GM21381 (cell line): ENCODE results near the gene CIB1.

Experiments
- ATAC-seq: cut with Tn5 transposase; IDR thresholded peaks from one replicate; pipeline ENCODE4 v1.9.1; 2021; ENCODE audit warnings: mild to moderate bottlenecking, moderate library complexity; ENCODE audit not compliant: unreplicated experiment

CIB1 gene

DNA sequence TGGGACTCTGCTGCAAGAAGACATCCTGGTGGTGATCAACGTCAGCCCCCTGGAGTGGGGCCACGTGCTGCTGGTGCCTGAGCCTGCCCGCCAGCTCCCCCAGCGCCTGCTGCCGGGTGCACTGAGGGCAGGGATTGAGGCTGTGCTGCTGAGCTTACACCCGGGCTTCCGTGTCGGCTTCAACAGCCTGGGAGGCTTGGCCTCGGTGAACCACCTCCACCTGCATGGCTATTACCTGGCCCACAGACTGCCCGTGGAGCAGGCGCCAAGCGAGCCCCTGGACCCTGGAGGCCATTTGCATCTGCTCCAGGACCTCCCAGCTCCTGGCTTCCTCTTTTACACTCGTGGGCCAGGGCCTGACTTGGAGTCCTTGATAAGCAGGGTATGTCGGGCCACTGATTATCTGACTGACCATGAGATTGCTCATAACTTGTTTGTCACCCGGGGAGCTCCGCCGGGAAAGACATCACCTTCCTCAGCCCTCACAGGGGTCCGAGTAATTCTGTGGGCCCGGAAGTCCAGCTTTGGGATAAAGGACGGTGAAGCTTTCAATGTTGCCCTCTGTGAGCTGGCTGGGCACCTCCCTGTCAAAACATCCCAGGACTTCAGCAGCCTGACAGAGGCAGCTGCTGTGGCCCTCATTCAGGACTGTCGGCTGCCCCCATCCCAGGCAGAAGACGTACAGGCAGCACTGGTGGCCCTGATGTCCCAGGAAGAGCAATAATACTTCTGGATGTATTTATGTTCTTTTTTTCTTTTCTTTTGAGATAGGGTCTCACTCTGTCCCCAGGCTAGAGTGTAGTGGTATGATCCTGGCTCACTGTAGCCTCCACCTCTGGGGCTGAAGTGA is 7.8 kb upstream of the CIB1 start:
- no peak for ATAC-seq

- no peak for ATAC-seq
These were observed 7.1 kb upstream of the CIB1 start for GRCh38 chr15:90240856-90241255.

- ATAC-seq, result no peak
These were observed 5.6 kb upstream of the CIB1 start for GRCh38 chr15:90239371-90239770.

DNA sequence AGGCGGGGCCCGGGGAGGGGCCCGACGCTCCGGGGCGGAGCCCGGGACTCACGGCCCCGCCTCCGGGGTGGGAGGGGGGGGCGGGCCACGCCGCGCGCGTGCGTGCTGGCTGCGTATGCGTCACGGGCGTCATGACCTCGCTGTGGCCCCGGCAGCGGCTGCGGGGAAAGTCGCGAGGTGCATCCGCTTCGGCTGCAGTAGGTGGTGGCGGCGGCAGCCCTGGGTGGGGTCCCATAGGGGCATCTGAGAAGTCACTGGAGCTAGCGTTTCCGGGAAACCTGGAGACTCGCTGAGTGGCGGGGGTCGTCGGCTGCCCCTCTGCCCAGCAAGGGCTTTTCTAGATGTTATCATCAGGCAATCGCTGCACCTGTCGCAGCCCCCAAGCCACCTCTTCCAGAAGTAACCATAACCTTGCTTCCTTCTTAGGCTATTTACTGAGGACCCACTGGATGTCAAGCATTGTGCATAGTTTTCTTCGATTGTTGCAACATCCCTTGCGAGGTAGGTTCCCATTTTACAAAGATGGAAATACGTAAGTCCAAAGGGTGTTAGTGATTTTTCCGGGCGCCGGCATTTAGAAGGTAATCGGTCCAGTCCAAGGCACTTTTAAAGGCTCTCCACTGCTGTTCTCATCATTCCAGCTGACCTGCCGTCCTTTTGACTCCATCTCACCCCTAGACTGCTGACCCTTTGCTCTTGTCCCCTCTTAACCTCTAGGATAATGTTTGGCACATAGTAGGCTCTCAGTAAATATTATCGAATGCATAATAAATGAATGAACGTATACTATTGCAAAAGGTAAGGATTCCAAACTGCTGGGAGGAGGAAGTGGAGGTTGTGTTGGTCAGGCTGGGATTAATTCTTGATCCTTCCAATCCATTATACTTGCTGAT is 601 bp upstream of the CIB1 start, which contains the start of gene GDPGP1:
Gene GDPGP1 (plus strand): TSS at position 114 of the 893 bp plus-strand sequence. CDS start 6,700 bp downstream, outside the sequence.
- peak; percentile 55 for ATAC-seq

DNA sequence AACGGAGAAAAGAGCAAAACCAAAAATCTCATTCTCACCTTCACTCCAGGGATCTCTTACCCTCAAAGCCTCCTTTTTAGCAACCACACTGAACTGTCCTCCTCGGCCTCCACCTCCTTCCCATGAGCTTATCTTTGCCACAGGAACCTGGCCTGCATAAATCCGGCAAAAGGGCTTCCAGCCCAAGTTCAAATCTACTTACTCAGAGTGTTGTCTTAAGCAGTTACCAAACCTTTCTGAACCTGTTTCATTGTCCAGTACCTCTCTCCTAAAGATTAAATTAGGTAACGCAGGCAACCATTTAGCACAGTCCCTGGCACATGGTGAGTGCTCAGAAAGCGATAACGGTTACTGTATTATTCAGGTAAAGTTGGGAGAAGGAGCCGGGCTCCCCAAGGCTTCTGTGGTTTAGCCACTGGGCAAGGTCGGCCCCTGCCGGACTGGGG is 777 bp downstream of the CIB1 start:
- no peak for ATAC-seq

DNA sequence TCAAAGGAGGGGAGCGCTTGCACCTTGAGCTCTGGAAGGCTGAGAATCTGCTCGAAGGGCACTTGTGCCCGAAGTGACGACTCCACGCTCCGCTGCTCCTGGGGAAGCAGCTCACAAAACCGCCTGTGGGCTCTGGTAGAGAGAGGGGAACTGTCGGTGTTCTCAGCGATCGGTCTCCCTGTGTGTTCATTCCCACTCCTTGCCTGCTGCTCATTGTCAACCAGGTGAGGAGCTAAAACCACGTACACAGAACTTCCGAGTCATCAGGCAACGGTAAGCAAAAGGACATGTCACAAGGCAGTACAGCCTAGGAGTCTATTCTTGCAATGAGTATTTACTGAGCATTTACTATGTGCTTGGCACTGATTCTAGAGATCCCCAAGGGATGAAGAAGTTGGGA is 1.5 kb downstream of the CIB1 start:
- no peak for ATAC-seq

DNA sequence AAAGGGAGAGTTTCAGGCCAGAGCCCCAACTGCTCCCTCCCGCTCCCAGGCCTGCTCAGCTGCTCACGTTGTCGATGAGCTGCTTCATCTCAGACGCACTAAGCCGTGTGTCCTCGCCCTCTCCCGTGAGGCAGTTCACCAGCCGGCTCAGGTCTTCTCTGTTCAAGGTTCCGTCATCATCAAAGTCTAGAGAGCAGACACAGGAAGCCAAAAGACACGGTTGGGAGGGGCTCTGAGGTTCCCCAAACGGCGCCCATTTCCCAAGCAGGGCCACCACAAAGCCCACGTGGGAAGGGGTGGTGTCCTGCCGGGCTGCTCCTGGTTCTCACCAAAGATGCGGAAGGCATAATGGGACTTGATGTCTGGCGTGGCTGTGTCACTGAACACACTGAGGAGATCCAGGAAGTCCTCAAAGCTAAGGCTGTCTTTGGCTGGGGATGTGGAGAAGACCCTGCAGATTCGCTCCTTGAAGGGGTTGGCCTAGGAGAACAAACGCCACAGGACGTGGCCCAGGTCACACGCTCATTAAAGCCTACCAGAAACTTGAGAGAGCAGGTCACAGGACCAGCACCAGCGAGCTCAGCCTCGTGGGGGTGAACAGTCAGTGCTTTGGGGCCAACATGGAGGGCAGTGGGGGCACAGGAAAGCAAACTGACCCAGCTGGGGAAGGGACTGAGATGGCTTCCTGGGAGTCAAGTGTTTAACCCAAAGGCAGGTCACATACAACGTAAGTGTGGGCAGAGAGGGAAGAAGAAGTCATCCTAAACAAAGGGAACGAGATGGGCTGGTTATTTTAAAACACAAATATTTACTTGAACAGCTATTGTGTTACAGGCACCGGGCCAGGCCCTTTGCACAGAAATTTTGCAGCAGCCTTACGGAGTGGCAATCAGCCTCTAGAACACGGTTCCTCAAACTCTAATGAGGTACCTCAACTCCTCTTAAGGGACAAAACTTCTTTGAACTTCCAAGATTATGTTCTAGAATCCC is 2.4 kb downstream of the CIB1 start:
- no peak for ATAC-seq

DNA sequence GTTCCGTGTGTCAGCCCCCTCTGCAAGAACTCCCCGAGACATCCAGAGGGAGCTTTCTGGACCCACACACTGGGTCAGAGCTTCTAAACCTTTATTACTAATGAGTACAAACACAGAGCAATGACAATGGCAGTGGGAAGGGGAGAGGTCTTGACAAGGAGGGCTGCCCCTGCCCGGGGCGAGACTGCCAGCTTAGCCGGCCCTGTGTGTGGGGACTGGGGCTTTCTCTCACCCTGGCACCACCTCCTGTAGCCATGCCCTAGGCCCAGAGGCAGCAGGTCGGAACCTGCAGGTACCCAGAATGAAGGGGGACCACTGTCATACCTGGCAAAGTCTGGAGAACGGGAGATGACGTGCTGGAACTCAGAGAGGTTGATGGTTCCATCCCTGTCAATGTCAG is 3.1 kb downstream of the CIB1 start:
- no peak for ATAC-seq

- ATAC-seq, result no peak
These were observed 3.7 kb downstream of the CIB1 start for GRCh38 chr15:90230071-90230494.

DNA sequence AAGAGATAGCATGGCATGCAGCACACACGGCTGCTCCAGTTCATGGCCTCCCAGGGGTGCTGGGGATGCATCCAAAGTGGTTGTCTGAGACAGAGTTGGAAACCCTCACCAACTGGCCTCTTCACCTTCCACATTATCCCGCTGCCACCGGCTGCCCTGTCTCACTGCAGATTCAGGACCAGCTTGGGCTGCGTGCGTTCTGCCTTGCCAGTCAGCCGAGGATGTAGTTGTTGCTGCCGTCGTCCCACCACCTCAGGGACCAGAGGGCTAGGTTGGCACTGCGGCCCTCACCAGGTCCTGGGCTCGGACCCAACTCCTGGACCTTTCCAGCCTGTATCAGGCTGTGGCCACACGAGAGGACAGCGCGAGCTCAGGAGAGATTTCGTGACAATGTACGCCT is 4.8 kb downstream of the CIB1 start:
- no peak for ATAC-seq

DNA sequence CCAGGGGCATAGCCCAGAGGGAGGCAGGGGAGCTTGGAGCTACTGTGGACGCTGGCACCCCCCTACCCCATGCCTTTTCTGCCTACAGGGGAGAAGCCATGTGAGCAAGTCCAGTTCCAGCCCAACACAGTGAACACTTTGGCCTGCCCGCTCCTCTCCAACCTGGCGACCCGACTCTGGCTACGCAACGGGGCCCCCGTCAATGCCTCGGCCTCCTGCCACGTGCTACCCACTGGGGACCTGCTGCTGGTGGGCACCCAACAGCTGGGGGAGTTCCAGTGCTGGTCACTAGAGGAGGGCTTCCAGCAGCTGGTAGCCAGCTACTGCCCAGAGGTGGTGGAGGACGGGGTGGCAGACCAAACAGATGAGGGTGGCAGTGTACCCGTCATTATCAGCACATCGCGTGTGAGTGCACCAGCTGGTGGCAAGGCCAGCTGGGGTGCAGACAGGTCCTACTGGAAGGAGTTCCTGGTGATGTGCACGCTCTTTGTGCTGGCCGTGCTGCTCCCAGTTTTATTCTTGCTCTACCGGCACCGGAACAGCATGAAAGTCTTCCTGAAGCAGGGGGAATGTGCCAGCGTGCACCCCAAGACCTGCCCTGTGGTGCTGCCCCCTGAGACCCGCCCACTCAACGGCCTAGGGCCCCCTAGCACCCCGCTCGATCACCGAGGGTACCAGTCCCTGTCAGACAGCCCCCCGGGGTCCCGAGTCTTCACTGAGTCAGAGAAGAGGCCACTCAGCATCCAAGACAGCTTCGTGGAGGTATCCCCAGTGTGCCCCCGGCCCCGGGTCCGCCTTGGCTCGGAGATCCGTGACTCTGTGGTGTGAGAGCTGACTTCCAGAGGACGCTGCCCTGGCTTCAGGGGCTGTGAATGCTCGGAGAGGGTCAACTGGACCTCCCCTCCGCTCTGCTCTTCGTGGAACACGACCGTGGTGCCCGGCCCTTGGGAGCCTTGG is 5.6 kb downstream of the CIB1 start:
- ATAC-seq, result no peak

DNA sequence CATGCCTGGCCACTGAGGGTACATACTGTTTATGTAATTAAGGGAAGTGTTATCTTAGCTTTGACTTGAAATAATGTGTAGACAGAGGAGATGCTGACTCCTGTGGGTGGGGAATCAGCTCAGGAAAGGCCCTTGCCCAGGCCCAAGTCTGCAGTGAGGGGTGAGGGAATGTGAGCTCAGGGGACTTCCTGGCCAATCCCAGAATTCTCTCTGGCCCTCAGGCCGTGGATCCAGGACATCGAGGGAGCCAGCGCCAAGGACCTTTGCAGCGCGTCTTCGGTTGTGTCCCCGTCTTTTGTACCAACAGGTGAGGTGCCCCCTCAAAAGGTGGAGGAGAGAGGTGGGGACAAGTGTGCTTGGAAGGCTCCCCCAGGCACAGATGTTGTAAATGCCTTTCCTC is 6.4 kb downstream of the CIB1 start:
- ATAC-seq, result no peak

DNA sequence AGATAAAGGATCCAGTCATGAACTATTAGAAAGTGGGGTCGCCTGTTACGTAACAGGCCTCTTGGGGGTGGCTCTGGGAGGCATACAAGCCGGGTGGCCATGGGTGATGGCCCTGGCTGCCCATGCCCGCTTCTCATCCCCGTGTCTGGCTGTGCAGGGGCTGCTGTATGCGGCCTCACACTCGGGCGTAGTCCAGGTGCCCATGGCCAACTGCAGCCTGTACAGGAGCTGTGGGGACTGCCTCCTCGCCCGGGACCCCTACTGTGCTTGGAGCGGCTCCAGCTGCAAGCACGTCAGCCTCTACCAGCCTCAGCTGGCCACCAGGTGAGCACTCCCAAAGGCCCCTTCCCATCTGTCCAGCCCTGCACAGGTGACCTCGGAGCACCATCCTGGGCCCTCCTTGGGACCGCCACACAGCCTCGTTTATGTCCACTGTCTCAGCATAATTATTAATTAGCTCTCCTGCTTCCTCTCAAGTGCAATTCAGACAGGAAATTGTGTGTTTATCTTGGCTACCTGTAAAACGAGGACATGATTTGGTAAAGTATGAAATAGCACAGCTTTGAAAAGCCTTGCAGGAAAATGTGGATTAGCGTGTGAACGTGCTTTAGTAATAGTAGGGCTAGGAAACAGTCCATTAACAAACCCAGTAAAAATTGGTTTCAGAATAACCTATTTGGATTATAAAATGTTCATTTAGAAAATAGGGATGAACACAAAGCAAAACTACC is 8.1 kb downstream of the CIB1 start:
- ATAC-seq, result no peak

- ATAC-seq, result no peak
These were observed 8.7 kb downstream of the CIB1 start for GRCh38 chr15:90225047-90225446.

GRCh38 chr15:90223441-90224165 is 10.1 kb downstream of the CIB1 start:
- no peak for ATAC-seq

DNA sequence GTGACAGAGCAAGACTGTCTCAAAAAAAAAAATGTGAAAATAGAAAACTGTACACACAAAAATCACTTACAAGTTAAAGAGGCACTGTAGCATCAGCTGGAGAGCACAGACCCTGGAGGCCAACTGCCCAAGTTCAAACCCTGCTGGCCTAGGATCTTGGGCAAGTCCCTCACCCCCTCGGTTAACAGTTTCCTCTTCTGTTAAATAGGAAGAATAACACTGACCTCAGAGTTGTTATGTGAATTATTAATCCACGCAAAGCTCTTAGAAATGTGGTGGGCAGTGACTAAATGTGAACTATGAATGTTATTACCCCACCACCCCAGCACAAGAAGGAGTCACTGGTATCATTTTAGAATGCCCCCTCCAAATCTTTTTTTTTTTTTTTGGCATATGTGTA is 11.2 kb downstream of the CIB1 start:
- ATAC-seq, result no peak

DNA sequence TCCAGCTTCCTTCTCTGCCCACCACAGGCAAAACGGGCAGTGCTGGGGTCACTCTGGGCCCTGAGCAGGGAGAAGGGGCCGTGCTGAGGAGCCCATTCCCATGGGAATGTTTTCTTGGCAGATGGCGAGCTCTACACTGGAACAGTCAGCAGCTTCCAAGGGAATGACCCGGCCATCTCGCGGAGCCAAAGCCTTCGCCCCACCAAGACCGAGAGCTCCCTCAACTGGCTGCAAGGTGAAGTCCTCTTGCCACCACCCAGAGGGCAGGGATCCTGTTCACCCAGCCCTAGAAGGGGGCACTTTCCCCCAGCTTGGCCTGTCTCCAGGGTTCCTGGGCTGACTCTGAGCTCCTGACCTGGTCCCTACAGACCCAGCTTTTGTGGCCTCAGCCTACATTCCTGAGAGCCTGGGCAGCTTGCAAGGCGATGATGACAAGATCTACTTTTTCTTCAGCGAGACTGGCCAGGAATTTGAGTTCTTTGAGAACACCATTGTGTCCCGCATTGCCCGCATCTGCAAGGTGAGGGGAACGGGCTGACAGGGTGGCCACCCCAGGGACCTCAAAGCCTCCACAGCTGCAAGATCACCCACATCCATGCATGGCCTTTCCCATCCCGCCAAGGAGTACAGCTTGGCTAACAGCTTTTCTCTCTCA is 12.4 kb downstream of the CIB1 start:
- no peak for ATAC-seq
